AG04449 (cell line): ENCODE measurements around the gene NTHL1.

Experiments
- CTCF ChIA-PET: fragments of 350-600 bp; formaldehyde crosslinking; extraction: SDS; loops from one replicate; lab custom pipeline; 2021; ENCODE audit warnings: antibody characterized with exemption; lab: Yijun Ruan, JAX
- POLR2A ChIA-PET: fragments of 400-600, 350-600 bp; formaldehyde crosslinking; extraction: SDS; loops from one replicate; lab custom pipeline; 2020; ENCODE audit warnings: antibody characterized with exemption, inconsistent platforms; lab: Yijun Ruan, JAX
- DNase-seq: peaks from one replicate; pipeline ENCODE4 v3.0.0-alpha.2; 2010; ENCODE audit warnings: low read depth, low spot score
- H3K4me3 ChIP-seq: 2 replicates; pipeline ENCODE4 v1.5.1; 2011; ENCODE audit warnings: low read depth, mild to moderate bottlenecking, control low read depth, low read length
- TF ChIP-seq, protein P1 (sequence below): IDR thresholded peaks from one replicate; pipeline ENCODE4 v1.5.1; 2011; ENCODE audit warnings: mild to moderate bottlenecking, moderate library complexity, low read length, control low read depth, inconsistent platforms; ENCODE audit not compliant: insufficient read depth; ENCODE audit errors: missing control alignments

The NTHL1 gene

DNA sequence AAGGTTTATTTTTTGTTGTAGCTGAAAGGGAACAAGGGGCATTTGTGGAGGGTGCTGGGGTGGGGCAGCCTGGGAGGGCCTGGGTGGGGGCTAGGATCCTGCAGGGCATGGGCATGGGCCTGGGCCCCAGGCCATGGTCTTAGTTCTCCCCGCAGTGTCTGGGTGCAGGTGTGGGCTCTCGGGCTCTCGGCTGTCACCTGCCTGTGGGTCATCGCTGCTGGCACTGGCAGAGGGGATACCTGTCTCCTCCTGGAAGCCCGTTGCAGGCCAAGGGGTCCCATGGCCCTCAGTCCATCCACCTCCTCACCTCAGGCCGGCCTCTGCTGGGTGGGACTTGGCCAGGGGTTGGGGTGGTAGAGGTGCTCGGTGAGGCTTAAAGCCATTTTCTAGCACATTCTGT is 30.5 kb upstream of the NTHL1 start:
- POLR2A ChIA-PET: interaction anchor here (1.5 kb wide), 1 partner anchor 77 kb away, joined by 3 read pairs; the partner anchor contains the start of gene TRAF7

DNA sequence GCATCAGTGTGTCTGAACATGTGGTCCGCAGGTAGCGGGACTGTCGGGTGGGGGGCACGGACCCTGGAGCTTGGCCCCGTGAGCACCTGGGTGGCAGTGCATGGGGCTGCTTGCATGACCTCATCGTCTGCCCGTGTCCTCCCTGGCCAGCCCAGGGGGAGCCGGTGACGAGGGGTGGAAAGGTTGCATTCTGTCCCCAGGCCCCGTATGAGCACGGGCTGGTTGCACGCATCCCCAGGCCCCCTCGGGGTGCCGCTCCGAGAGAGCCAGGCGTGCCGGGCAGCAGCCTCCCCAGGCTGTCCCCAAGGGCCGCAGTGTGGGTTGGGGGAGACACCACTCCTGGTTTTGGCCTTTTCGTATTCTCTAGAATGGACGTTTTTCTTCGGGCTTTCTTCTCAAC is 30.1 kb upstream of the NTHL1 start:
- POLR2A ChIA-PET: interaction anchor here (1.5 kb wide), 1 partner anchor 77 kb away, joined by 3 read pairs; the partner anchor contains the start of gene TRAF7
- no peak for DNase-seq
- H3K4me3 ChIP-seq: no peak overlapping the region
- TF ChIP-seq, protein P1, sequence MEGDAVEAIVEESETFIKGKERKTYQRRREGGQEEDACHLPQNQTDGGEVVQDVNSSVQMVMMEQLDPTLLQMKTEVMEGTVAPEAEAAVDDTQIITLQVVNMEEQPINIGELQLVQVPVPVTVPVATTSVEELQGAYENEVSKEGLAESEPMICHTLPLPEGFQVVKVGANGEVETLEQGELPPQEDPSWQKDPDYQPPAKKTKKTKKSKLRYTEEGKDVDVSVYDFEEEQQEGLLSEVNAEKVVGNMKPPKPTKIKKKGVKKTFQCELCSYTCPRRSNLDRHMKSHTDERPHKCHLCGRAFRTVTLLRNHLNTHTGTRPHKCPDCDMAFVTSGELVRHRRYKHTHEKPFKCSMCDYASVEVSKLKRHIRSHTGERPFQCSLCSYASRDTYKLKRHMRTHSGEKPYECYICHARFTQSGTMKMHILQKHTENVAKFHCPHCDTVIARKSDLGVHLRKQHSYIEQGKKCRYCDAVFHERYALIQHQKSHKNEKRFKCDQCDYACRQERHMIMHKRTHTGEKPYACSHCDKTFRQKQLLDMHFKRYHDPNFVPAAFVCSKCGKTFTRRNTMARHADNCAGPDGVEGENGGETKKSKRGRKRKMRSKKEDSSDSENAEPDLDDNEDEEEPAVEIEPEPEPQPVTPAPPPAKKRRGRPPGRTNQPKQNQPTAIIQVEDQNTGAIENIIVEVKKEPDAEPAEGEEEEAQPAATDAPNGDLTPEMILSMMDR: no peak
- CTCF ChIA-PET: interaction anchor here (1.2 kb wide), 1 partner anchor 55 kb away, joined by 3 read pairs; no protein-coding TSS in a partner anchor

More for the DNA sequence above, 30.5 kb upstream of the NTHL1 start:
- TF ChIP-seq, protein P1: no peak
- no peak for DNase-seq
- CTCF ChIA-PET: no interaction called here
- no peak overlapping the region for H3K4me3 ChIP-seq

DNA sequence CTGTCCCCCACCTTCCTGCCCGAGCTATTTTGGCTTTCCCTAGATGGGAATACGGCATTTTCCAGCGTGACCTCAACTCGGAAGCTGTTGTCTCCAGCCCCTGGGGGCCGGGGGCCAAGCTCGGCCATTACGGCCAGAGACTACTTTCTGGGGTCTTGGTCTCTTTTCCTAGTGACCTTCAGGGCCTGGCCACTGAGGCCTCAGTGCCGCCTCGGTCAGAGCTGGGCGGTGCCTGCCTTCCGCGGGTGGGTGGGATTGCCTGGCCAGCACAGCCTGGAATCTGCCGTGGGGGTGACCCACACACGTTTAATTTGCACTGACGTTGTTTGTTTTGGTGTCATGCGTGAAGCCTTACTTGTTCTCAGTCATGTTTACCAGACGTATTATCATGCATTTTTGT is 29.4 kb upstream of the NTHL1 start:
- DNase-seq: no peak
- CTCF ChIA-PET: interaction anchor here (1.2 kb wide), 1 partner anchor 54 kb away, joined by 3 read pairs; no protein-coding TSS in a partner anchor
- TF ChIP-seq, protein P1: no peak
- POLR2A ChIA-PET: interaction anchor here (1.5 kb wide), 1 partner anchor 78 kb away, joined by 3 read pairs; the partner anchor contains the start of gene TRAF7
- H3K4me3 ChIP-seq: no peak overlapping the region

DNA sequence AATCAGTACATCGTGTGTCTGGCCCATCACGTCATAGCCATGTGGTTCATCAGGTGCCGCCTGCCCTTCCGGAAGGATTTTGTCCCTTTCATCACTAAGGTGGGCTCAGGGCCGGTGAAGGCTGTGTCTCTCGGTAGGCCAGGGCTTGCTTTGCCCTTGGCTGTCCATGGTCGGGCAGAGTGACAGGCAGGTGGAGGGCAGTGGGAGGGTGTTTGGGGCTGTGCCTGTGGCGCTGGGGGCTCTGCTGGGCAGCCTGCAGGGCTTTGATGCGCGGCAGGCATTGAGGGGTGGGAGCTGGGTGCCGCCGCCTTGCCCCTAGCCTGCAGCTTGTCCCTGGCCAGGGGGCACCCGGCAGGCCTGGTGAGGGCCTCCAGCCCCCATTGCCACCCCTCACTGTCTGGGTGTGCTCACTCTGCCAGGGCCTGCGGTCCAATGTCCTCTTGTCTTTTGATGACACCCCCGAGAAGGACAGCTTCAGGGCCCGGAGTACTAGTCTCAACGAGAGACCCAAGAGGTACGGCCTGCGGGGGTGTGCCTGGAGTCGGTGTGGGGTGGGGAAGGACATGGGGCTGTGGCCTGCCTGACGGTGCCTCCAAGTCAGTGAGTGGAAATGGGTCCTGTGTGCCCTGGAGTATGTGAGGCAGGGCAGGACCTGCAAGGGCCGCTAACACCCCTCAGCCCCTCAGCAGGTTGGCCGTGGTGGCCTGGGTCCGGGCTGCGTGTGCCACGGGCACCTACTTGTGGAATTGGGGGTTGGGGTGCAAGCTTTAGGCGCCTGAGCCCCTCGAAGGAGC is 28.6 kb upstream of the NTHL1 start:
- CTCF ChIA-PET: interaction anchor here (1.2 kb wide), 1 partner anchor 54 kb away, joined by 3 read pairs; no protein-coding TSS in a partner anchor
- POLR2A ChIA-PET: no interaction called here
- TF ChIP-seq, protein P1: no peak
- no peak for DNase-seq
- no peak overlapping the region for H3K4me3 ChIP-seq

DNA sequence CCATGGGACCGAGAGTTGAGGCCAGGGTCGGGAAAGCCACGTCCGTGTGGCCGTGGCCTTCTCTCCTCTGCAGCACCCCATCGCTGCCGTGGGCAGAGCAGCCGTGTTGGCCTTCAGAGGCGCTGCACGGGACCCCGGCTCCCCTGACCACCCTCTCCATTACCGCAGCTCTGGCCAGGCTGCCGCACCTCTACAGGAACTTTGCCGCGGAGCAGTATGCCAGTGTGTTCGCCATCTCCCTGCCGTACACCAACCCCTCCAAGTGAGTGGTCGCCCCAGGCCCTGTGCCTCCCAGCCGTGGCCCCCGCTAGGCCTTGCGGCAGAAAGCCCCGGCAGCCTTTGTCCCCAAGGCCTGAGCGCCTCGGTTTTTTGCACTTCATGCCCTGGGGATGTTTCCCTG is 28.0 kb upstream of the NTHL1 start:
- CTCF ChIA-PET: no interaction called here
- POLR2A ChIA-PET: no interaction called here
- TF ChIP-seq, protein P1: no peak
- no peak overlapping the region for H3K4me3 ChIP-seq
- no peak for DNase-seq

DNA sequence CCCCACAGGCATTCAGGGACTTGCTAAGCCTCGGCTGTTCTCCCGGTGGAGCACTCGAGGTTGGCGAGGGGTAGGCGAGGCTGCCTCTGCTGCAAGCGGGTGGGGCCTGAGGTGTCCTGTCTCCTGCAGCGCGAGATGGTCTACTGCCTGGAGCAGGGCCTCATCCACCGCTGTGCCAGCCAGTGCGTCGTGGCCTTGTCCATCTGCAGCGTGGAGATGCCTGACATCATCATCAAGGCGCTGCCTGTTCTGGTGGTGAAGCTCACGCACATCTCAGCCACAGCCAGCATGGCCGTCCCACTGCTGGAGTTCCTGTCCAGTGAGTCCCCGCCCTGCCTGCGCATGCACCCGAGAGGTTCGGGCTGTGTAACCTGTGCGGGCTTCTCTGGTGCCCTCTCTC is 26.4 kb upstream of the NTHL1 start:
- POLR2A ChIA-PET: no interaction called here
- no peak for DNase-seq
- TF ChIP-seq, protein P1: no peak
- CTCF ChIA-PET: interaction anchor here (1.1 kb wide), 1 partner anchor 52 kb away, joined by 3 read pairs; no protein-coding TSS in a partner anchor
- H3K4me3 ChIP-seq: no peak overlapping the region
